Stimulated activated CD4-positive, alpha-beta T cell treated with anti-CD3 and anti-CD28 coated beads, TNF-alpha, amount 100 ng/mL, for 4 hours (primary cell): Measurements from ENCODE around the gene PPFIBP2.

Source experiments
- DNase-seq, 3 experiments: peaks; one replicate each; pipeline ENCODE4 v3.0.0-alpha.2; 2020; ENCODE audit warnings: low read depth in 3 of 3

PPFIBP2 gene

DNA sequence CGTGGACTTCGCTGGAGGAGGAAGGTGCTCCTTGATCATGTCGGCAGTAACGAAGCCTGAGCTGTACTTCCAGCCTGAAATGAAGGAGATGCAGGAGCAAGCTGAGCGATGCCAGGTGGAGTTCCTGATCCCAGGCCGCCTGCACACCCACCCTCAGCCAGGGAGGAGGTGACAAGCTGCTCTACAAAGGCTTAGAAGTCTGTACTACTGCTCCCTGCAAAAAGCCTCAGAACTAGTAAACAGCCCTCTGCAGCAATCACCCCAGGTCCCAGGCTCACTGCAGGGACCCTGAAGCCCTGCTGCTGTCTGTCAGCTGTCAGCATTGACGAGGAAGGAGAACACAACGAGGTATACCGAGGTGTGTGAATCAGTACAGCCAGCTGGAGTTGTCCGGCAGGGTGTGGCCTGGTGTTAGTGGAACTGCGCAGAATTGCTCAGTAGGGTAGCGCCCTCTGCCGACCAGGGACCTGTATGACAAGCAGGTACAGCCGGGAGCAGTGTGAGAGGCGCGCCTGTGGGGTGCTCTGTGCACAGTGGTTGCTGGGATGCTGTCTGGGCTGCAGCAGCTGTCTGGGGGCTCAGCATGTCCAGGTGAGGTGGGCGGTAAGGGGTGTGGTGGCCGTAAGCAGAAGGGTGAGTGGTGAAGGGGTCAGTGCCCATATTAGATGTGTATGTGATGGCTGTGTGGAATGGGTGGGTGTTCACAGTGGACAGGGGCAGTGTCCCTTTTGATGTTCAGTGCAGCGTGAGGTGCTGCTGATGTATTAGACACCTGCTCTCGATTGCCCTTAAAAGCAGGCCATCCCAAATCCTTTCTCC is 151.9 kb downstream of the PPFIBP2 start:
- DNase-seq: peak; percentile 20 to 52 (median 39)

DNA sequence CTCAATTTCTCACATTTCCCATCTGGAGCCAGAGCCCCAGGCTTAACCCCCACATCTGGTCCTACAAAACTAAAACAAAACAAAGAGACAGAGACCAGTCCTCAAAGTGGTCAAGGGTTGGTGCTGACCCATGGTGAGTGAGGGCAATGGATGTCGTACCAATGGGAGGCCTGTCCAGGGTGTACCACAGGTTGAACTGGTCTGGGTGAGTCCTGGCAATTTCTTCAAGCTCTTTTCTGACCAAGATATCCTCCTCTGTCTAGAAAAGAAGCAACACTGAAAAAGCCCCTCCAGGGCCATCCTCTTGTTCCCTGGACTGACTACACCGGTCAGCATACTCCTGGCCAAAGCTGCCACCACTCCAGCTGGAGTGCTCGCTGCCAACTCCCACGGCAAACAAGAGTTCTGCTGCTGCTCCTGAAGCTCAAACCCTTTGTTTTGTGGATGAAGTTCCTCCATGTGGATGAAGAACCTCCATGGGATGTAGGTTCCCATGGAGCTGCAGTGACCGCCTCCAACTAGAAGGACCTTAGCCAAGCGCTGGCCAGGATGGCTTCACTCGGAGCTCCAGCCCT is 152.6 kb downstream of the PPFIBP2 start:
- DNase-seq: no peak

DNA sequence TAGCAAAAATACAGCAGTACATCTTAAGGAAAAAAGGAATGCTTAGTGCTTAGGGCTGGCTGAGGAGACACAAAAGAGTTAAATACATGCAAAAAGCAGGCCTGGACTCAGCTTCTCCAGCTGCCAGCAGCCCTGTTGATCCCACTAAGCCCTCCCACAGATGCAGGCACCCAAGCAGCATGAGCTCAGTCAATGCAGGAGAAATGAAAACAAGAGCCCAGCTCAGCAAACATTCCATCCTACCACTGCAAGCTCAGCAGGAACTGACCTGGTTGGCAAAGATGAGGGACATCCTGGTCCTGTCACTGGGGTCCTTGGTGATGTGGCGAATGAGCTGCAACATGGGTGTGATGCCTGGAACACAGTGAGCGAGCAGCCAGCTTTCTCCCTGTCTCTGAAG is 153.7 kb downstream of the PPFIBP2 start:
- DNase-seq: no peak

DNA sequence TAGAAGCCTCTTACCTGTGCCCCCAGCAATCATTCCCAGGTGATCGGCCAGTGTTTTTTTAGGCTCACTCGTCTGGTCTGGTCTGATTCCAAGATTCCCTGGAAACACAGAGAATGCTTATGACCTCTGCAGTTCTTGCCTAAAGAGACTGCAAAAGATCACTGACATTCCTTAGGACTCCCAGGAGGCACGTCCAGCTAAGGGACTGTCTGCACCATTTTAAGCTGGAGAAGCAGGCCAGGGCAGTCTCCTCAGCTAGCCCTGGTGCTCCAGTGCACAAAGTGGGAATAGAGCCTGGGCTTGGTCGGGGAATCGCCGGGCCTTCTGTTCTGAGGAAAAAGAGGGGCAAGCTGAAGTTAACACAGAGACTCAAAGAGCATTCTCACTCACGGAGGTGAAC is 154.7 kb downstream of the PPFIBP2 start:
- no peak for DNase-seq

DNA sequence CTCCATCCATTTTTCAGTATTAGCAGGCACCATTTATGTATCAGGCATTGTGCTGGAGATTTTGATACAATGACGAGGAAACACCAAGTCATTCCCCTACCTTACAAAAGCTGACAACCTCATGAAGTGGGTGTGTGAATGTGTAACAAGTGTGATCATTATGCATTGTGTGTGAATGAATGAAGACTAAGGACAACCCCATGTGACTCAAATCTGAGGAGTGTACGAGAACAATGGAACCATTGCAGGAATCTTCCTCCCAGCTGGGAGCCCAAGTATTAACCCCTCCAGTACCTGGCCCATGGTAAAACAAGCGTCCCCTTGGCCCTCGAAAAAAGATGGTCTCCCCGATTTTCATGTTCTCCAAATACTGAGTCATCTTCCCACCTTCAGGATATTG is 155.1 kb downstream of the PPFIBP2 start:
- no peak for DNase-seq

DNA sequence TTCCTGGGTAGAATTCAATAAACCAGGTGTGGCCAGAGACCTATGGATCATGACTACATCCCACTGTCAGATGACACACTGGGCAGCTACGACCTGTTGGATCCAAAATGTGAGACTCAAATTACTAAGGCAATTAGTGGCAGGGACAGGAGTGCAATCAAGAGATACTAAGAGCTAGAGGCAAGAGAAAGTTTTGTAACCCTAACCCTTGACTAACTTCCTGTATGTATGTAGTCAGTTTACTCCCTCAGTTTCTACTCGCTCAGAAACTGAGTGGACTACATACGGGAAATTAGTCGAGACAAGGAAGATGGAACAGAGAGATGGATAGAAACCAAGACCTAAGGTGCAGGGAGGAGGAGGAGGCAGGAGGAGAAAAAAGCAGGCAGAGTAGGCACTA is 156.8 kb downstream of the PPFIBP2 start:
- DNase-seq: no peak

DNA sequence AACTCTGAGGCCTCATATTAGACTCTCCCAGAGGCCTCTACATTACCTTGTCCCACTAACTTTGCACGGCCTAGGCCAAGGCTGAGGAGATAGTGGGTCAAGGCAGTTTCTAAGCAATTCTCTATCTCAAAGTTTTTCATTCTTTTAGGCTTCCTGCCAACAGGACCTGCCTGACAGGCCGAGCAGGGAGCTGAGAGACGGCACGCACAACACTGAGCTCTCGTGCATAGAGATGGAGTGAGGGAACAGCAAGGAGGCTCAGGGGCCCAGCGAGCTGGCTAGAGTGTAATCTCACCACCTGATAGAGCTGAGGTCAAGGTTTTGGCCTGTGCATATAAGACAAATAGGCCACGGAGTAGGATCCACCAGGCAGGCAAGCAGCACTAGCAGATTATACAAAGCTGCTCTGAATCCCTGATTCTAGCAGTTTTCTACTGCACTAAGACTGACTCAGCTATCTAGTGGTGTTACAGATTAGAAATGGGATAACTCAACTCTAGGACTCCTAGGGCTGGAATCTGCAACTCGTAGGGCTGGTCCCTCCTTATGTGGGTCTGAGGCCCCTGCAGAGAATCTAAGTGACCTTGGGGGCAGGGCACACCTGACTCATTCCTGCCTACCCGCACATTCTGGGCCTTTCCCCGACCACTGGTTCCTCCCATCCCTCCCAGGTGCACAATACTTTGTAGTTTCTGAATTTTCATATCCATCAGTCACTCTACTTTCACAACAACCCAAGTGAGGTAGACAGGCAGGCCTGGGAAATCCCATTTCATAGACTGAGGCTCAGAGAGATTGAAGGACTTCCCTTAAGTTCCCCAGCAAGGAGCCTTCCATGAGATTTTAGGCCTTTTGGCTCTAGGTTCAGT is 157.8 kb downstream of the PPFIBP2 start:
- DNase-seq: no peak

DNA sequence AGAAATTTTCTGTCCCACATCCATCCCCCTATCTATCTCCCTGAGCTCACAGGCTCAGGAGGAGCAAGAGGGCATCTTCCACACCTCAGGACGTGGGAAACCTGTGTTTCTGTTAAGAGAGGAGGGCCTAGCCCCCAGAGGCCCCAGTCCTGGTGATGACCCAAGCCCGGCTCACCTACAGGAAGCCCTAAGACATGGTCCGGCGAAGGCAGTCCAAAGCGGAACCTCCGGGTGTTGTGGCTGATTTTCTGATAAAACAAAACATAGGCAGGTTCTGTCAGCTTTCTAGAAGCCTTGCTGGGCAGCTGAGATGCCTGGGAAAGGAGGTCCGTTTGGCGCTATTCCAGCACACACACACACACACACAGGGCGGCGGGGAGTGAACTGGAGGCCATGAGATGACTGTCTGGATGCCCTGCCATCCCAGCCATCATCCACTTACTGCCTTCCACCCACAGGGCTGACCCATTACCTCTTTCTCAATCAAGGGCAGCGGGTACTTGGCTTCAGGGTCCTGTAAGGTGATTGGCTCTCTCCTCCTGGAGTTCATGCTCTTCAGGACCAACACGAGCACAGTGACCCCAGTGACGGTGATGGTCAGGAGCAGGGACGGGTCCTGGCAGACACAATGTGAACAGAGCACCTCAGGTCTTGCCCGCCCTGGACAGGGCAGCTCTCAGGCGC is 158.6 kb downstream of the PPFIBP2 start:
- DNase-seq: no peak

DNA sequence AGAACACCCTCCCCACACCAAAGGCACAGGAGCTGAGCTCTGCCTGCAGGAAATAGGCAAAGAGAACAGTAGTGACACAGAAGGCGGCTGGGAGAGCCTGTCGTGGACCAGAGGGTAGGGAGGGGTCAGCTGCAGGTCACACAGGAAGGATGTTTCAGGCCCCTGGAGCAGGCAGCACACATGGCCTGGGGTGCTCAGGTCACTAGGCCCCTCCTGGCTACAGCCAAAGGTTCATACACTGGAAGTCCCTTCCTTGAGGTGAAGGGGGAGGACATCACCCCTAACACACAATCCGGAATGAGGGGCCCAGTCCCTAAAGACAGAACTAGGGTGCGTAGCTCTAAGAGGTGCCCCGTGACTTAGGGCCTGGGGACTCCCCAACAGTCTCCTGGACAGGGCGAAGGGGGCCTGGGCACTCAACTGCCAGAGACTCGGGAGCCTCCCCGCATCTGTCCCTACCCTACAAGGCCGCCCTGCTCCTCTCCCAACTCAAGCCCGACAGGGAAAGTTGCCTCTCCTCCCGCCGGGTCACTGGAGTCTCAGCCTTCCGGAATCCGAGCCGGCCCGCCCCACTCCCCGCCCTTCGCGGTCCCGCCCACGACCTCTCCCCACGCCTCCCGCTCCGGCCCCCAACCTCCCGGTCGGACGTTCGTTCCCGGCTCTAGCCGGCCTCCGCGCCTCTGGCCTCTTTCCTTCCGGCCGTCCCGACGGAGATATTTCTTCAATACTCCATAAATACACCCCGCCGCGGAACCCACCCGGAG is 159.3 kb downstream of the PPFIBP2 start, which contains the start of gene CYB5R2:
CYB5R2 (minus strand) TSS at position 541 of the 764 bp plus-strand sequence. CDS start 675 bp downstream, outside the sequence.
- DNase-seq: no peak

DNA sequence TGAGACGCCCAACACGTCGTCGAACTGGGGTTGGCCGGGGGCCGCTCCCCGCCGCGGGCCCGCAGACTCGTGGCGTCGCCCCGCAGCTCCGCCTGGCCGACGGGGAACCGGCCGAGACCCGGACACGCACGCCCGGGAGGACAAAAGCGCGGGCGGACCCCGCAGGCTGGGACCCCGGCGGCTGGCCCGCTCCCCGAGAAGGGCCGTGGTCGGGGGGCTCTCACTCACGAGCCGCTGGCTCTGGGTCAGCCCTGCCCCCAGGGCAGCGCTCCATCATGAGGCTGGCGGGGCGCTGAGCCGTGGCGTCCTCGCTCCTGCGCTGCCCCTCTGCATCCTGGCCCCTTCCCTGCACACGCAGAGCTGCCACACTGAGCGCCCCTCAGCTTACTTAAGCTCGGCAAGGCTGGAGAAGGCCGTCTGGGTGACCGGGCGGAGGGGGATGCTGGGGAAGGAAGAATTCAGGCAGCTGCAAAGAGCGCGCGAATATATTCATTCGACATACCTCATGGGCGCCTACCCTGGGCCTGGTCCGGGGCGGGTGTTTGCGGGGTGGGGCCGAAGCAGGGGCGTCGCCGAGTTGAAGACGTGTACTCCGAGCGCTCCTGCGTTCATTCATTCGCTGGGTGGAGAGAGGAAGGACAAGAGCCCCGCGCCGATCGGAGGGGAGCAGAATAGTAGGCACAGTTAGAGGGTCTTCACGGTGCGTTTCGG is 160.1 kb downstream of the PPFIBP2 start:
- no peak for DNase-seq

DNA sequence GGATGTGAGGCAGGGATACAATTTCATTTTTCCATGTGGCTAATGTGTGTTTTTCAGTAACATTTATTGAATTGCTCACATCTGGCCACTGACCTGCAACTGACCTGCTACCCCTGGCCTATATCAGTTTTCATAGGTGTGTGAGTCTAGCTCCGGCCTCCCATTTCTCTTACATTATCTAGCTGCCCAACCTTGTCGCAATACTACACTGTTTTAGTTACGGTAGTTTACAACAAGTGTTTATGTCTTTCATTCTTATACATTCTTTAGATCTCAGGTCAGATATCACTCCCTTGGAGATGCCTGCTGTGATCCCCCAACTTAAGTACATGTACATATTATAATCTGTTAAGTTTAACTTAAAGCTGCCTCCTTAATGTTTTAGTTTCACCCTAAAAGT is 161.8 kb downstream of the PPFIBP2 start:
- DNase-seq: no peak

DNA sequence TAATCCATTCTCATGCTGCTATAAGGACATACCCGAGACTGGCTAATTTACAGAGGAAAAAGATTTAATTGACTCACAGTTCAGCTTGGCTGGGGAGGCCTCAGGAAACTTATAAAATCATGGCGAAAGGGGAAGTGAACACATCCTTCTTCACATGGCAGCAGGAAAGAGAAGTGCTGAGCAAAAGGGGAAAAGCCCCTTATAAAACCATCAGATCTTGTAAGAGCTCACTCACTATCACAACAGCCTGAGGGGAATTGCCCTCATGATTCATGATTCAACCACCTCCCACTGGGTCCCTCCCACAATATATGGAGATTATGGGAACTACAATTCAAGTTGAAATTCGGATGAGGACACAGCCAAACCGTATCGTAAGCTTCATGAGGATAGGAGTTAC is 163.3 kb downstream of the PPFIBP2 start:
- no peak for DNase-seq

DNA sequence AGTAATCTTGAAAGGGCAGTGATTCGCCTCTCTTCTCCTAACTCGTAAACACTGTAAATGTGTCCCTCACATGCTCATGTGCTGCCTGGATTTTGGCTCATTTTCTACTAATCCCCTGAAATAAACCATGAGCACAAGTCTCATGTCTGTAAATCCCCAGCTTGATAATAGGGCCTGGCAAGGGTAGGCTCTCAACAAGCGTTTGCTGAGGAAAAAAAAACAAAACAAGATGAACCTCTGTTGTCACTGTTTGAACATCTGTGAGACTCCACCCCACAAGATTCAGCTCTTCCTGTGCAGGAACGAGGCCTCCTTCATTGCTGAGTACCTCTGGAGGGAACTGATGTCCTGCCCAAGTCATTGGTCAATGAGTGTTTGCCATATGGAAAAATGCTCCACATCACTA is 164.0 kb downstream of the PPFIBP2 start:
- no peak for DNase-seq

DNA sequence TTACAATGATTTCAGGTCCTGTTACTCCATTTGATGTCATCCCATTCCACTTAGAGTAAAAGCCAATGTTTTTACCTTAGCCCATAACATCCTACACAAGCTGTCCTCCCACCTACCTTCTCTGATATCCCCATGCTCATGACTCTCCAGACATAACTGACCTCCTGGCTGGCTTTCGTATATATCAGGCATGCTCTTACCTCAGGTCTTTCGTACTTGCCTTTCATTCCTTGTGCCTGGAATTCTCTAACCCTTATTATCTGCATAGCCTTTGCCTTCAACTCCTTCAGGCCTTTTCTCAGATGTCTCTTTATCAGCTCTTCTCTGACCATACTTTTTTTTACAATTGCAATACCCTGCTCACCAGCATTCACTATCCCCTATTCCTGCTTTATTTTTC is 169.8 kb downstream of the PPFIBP2 start:
- DNase-seq: no peak

DNA sequence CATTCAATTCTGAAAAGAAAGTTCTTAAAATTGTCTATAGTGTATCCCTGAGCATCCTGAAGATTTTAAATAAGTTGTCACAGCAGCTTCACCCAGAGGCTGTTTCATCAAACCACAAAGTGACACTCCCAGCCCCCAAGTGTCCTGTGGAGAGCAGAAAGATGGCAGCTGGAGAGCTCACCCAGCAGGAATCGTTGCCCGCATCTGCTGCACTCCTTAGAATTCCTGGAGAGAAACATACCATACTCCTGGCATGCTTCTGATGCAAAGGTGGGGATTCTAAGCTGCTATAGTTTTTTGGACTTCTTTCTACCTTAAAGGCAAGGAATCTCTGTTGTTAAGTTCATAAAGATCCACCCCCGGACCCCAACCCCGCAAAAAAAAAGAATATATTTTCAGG is 173.0 kb downstream of the PPFIBP2 start:
- no peak for DNase-seq

DNA sequence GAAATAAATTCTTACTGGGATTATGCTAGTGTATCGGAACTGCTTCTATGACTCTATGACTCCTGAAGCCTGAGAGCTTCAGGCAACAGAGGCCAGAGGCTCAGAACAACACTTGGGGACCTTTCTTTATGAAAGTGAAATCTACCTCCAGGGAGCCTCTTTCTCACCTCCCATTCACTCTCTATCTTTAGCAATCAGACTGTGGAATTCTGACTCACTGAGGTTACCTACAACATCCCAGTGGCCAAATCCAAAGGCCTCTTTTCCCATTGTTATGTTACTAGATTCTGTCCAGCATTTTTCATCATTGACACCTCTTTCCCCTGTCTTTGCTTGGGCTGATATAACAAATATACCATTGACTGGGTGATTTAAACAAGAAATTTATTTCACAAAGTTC is 173.6 kb downstream of the PPFIBP2 start:
- no peak for DNase-seq

DNA sequence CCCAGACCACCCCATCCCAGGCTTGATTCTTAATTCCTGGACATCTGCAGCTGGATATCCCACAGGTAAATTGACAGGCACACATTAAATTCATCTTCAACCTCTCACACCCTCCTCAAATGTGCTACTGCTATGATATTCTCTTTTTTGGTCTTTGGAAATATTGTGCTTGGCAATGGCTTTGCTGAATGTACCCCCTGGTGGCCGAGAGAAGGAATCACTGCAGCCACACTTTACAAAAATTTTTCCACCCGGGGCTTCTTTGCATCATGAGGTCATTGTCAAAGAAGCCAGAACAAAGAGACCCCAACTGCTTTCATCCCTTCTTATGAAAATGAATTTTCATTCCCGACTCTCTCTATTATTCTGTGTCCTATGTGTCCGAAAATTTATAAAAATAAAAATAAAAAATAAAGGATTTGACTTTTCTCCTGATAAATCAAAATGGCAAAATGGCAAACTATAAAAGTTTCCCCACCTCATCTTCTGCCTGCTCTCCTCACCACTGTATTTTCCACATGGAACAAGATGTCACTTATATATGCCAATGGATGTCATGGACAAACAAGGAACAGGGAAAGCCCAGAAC is 174.5 kb downstream of the PPFIBP2 start:
- DNase-seq: no peak

DNA sequence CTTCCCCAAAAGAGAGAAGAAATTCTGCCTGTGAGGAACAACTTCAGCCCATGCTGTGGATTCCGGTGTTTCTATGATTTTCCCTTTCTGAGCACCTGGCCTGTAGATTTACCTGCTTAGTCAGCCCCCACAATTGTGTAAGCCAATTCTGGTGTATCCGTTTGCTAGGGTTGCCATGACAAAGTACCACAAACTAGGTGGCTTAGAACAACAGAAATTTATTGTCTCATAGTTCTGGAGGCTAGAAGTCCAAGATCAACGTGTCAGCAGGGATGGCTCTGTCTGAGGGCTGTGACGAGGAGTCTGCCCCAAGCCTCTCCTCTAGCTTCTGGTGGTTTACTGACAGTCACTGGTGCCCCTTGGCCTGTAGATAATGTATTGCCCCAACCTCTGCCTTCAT is 175.4 kb downstream of the PPFIBP2 start:
- DNase-seq: no peak

DNA sequence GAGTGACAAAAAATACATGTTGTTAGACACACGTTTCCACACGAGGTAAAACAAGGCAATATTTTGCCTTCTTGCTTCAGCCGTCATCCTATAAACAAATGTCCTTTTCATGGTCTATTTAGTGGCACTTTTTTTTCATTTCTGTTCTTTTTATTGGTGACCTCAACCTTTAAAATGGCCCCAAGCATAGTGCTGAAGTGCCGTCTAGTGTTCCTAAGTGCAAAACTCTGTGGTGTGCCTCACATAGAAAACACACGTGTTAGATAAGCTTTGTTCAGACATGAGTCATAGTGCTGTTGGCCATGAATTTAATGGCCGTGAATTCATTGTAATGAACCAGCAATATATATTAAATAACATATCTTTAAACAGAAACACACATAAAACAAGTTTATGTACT is 176.8 kb downstream of the PPFIBP2 start:
- DNase-seq: no peak

DNA sequence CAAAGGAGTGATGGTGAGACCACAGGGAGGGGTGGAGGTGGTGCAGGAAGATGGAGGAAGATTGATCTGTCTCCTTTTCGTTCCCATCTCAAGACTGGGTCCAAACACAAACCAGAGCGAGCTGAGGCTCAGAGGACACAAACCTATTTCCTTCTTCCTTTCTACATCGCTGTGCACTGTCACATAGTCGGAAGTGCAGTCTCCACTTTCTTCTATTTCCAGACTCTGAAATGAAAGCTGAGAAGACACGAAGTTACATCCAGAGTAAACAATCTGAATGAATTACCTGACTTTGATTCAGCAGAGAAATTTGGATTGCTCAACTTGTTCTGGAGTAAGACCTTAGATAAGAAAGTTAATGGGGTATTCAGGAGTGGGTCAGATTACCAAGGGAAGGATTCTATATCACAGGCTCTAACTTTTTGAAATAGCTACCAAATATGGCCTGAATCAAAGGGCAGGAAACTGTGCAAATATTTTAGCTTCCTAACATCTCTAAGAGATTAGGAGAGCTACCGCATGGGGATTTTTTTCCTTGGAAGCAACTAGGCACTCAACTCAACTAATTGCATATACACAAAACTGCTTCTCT is 178.1 kb downstream of the PPFIBP2 start:
- DNase-seq: no peak
